PC-9 (cell line): ENCODE results near the gene CREBBP.

Experiments
- EZH2 ChIP-seq: fragments of 200-600 bp; sonication (generic); IDR thresholded peaks from 2 replicates; pipeline ENCODE4 v1.8.0; 2017; ENCODE audit warnings: antibody characterized with exemption, low read depth
- TF ChIP-seq, protein P1 (sequence below): fragments of 200-600 bp; sonication (generic); conservative IDR thresholded peaks from 2 replicates; pipeline ENCODE4 v1.6.1; 2017; ENCODE audit warnings: mixed run types, antibody characterized with exemption, mild to moderate bottlenecking, moderate library complexity

DNA sequence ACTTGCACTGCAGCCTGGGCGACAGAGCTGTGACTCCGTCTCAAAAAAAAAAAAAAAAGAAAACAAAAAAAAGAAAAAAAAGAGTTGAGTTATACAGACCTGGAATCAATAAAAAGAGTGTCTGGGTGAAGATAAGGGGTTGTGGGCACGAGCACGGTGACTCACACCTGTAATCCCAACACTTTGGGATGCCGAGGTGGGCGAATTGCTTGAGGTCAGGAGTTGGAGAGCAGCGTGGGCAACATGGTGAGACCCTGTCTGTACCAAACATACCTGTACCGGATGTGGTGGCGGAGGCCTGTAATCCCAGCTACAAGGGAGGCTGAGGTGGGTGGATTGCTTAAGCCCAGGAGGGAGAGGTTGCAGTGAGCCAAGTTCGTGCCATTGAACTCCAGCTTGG lies 161.9 kb downstream of the CREBBP start:
- TF ChIP-seq, protein P1, sequence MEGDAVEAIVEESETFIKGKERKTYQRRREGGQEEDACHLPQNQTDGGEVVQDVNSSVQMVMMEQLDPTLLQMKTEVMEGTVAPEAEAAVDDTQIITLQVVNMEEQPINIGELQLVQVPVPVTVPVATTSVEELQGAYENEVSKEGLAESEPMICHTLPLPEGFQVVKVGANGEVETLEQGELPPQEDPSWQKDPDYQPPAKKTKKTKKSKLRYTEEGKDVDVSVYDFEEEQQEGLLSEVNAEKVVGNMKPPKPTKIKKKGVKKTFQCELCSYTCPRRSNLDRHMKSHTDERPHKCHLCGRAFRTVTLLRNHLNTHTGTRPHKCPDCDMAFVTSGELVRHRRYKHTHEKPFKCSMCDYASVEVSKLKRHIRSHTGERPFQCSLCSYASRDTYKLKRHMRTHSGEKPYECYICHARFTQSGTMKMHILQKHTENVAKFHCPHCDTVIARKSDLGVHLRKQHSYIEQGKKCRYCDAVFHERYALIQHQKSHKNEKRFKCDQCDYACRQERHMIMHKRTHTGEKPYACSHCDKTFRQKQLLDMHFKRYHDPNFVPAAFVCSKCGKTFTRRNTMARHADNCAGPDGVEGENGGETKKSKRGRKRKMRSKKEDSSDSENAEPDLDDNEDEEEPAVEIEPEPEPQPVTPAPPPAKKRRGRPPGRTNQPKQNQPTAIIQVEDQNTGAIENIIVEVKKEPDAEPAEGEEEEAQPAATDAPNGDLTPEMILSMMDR = no peak
- TF ChIP-seq EZH2 = no peak
